ENCODE results near the gene CEP112. TPM values are rescaled to one million over a fixed set of nuclear protein-coding genes. Genes with fewer than 3 reads are reported as not detected.
"Not testable (repeated sequence)": the region's sequence is repeated elsewhere in the genome, so short reads cannot be mapped to it uniquely, and the experiment has no call there.

CEP112 gene
- total and polyA plus RNA-seq, 2 donors = 12.4 to 36.6 TPM

- Histone ChIP-seq H3K4me3 (ENCODE audit: low read depth, low read length) (no peak overlapping the region), H3K27ac (ENCODE audit: low read depth) (no peak overlapping the region), H3K36me3 (ENCODE audit: insufficient read depth) (no peaks in the 10 kb centered on the region), H3K4me1 (ENCODE audit: insufficient read depth) (no peaks in the 10 kb centered on the region)
- DNase-seq (ENCODE audit: extremely low spot score) = no peak
- 15% methylated on average over 1 of the region's 1 CpG for WGBS
These were observed 448.7 kb downstream of the CEP112 start for GRCh38 chr17:65743308-65743655.

DNA sequence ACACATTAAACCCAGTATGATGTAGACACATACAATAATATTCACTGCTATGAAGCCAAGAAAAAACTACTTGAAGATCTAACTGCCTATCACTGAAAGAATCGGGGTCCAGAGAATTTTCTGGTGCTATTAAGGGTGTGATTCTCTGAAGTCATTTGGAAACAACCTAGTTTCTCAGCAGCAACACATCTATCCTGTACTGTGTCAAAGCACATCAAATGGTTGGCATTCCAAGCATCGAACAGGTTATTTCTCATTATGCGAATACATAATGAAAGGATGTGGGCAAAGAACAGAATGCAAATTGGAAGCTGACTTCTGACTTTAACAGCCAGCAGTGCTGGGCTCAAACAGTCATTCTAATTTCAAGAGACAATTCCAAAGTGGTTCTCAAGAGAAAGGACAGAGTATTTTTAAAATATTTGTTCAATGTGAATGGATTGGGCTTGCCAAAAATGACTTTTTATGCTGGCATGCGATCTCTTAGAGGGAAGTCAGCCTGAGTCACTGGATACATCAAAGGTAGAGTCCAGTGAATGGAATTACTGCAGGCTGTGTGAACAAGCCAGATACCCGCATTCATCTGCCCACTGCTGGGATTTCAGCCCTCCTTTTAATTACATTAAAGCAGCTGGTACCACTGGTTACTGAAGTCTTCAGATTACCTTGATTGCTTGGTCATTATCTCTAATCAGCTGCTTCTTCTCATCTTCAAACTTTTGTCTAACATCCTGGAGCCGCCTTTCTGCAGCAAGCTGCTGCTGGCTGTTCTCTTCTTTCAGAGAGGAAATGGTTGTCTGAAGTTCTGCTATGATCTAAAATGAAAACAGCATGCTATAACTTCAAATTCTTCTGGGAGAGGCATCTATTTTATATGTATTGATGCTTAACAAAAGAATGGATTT, 449.3 kb downstream of the CEP112 start:
- no peak for DNase-seq (ENCODE audit: extremely low spot score)
- no peak overlapping the region for H3K4me3 ChIP-seq (ENCODE audit: low read depth, low read length)
- H3K27ac ChIP-seq (ENCODE audit: low read depth) = no peak overlapping the region
- no peaks in the 10 kb centered on the region for H3K36me3 ChIP-seq (ENCODE audit: insufficient read depth)
- no peaks in the 10 kb centered on the region for H3K4me1 ChIP-seq (ENCODE audit: insufficient read depth)
- WGBS = 43% methylated on average over 6 of the region's 6 CpGs

- WGBS = 76% methylated on average over 1 of the region's 1 CpG
- DNase-seq (ENCODE audit: extremely low spot score) = no peak
- H3K27ac ChIP-seq (ENCODE audit: low read depth) = no peak overlapping the region
These were observed 450.2 kb downstream of the CEP112 start for GRCh38 chr17:65741710-65742109.

DNA sequence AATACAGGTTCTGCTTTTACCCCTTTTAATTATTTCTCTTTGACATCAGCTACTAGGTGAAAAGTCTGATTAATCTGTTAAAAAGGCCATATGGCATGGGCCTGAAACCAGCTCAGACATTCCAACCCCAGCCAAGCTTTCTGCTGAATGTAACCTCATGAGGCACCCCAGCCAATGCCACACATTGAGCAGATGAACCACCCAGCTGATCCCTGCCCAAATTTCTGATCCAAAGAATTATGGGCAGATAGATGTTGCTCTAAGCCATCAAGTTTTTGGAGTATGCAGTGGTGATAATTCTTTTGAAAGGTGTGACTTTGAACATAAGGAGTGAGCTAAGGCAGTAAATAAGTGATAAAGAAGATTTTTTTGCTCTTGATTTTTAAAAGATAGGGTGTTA, 452.9 kb downstream of the CEP112 start:
- Histone ChIP-seq H3K36me3 (ENCODE audit: insufficient read depth) (no peaks in the 10 kb centered on the region), H3K27ac (ENCODE audit: low read depth) (no peak overlapping the region), H3K4me1 (ENCODE audit: insufficient read depth) (no peaks in the 10 kb centered on the region), H3K4me3 (ENCODE audit: low read depth, low read length) (no peak overlapping the region)
- no peak for DNase-seq (ENCODE audit: extremely low spot score)

More at GRCh38 chr17:65741710-65742109, 450.2 kb downstream of the CEP112 start:
- H3K36me3 ChIP-seq (ENCODE audit: insufficient read depth) = no peaks in the 10 kb centered on the region
- no peaks in the 10 kb centered on the region for H3K4me1 ChIP-seq (ENCODE audit: insufficient read depth)
- H3K4me3 ChIP-seq (ENCODE audit: low read depth, low read length) = no peak overlapping the region

GRCh38 chr17:65737451-65737850, 454.5 kb downstream of the CEP112 start:
- H3K27ac ChIP-seq (ENCODE audit: low read depth) = no peak overlapping the region
- no peak overlapping the region for H3K4me3 ChIP-seq (ENCODE audit: low read depth, low read length)
- no peak for DNase-seq (ENCODE audit: extremely low spot score)
- no peaks in the 10 kb centered on the region for H3K36me3 ChIP-seq (ENCODE audit: insufficient read depth)
- WGBS = 97% methylated on average over 4 of the region's 4 CpGs
- no peaks in the 10 kb centered on the region for H3K4me1 ChIP-seq (ENCODE audit: insufficient read depth)

- 91% methylated on average over 3 of the region's 3 CpGs for WGBS
- Histone ChIP-seq H3K4me3 (ENCODE audit: low read depth, low read length) (no peak overlapping the region), H3K36me3 (ENCODE audit: insufficient read depth) (no peaks in the 10 kb centered on the region), H3K27ac (ENCODE audit: low read depth) (no peak overlapping the region), H3K4me1 (ENCODE audit: insufficient read depth) (no peaks in the 10 kb centered on the region)
- DNase-seq (ENCODE audit: extremely low spot score) = no peak
These were observed 458.6 kb downstream of the CEP112 start for GRCh38 chr17:65733314-65733713.

DNA sequence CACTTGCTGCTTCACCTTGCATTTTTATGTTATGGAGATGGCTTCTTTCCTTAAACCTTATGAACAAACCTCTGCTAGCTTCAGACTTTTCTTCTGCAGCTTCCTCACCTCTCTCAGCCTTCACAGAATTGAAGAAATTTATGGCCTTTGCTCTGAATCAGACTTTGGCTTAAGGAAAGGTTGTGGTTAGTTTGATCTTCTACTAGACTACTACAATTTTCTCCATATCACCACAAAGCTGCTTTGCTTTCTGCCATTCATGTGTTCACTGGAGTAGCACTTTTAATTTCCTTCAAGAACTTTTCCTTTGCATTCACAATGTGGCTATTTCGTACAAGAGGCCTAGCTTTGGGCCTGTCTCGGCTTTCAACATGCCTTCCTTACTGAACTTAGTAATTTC, 459.3 kb downstream of the CEP112 start:
- DNase-seq (ENCODE audit: extremely low spot score); H3K36me3 ChIP-seq (ENCODE audit: insufficient read depth); H3K4me3 ChIP-seq (ENCODE audit: low read depth, low read length); H3K4me1 ChIP-seq (ENCODE audit: insufficient read depth); H3K27ac ChIP-seq (ENCODE audit: low read depth): not testable (repeated sequence)
- WGBS = 95% methylated on average over 2 of the region's 2 CpGs

DNA sequence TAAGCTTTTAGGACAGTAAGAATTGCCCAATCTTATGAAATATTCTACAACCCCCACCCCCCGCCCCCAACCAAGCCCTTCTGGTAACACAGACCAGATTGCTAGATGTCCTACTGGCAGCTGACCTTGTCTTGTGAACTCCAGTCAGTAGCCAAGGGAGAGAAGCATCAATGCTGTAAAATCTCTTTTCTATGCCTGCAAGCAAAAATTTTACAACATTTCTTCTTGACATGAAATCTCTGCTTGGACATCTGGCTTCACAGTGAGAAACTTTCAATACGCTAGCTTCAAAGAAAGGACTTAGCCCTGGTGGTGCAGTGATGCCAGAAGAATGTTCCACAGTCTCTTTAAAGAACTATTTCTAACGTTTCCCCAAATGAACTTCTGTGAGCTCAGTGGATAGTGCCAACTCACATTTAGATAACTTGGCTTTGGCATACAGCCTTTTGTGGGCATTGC, 461.2 kb downstream of the CEP112 start:
- Histone ChIP-seq H3K27ac (ENCODE audit: low read depth) (no peak overlapping the region), H3K4me1 (ENCODE audit: insufficient read depth) (peaks cover 1% of the 10 kb centered on the region), H3K4me3 (ENCODE audit: low read depth, low read length) (no peak overlapping the region), H3K36me3 (ENCODE audit: insufficient read depth) (no peaks in the 10 kb centered on the region)
- 36% methylated on average over 3 of the region's 3 CpGs for WGBS
- DNase-seq (ENCODE audit: extremely low spot score) = no peak

- DNase-seq (ENCODE audit: extremely low spot score) = no peak
- peaks cover 1% of the 10 kb centered on the region for H3K4me1 ChIP-seq (ENCODE audit: insufficient read depth)
- WGBS = 99% methylated on average over 3 of the region's 3 CpGs
- no peaks in the 10 kb centered on the region for H3K36me3 ChIP-seq (ENCODE audit: insufficient read depth)
- no peak overlapping the region for H3K4me3 ChIP-seq (ENCODE audit: low read depth, low read length)
- H3K27ac ChIP-seq (ENCODE audit: low read depth) = no peak overlapping the region
These were observed 462.7 kb downstream of the CEP112 start for GRCh38 chr17:65729207-65729606.

DNA sequence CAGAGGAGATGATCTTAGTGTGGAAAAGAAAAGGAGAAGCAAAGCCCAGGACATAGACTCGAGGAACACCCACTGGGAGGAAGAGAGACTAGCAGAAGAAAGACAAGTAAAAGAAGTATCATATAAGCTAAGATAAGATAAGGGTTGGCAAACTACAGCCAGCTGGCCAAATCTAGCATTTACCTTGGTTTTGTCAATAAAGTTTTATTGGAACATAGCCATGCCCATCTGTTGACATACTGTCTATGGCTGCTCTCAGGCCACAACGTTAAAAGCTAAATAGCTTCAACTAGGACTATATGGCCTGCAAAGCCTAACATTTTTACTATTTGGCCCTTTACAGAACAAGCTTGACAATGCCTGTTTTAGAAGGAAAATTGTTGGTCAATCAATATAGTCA, 464.1 kb downstream of the CEP112 start:
- WGBS = 52% methylated on average over 2 of the region's 2 CpGs
- no peak for DNase-seq (ENCODE audit: extremely low spot score)
- H3K4me1 ChIP-seq (ENCODE audit: insufficient read depth) = peaks cover 1% of the 10 kb centered on the region
- H3K36me3 ChIP-seq (ENCODE audit: insufficient read depth) = no peaks in the 10 kb centered on the region
- H3K4me3 ChIP-seq (ENCODE audit: low read depth, low read length) = no peak overlapping the region
- no peak overlapping the region for H3K27ac ChIP-seq (ENCODE audit: low read depth)

DNA sequence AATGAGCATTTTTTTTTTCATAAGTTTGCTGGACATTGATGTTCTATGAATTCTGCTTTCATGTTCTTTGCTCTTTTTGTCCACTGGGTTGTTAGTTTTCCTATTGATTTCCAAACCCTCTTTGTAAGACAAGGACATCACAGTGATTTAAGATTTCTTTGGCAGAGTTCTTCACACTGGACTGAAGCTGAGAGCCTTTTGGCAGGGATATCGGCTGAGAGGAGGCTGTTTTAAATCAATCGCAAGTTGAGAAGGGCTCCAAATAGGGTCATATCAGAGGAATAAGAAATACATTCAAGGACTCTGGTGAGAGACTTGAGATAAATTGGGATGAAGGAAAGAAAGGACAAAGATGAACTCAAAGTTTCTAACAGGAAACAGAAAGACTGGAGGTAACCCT, 464.7 kb downstream of the CEP112 start:
- no peak for DNase-seq (ENCODE audit: extremely low spot score)
- WGBS = 32% methylated on average over 2 of the region's 2 CpGs
- no peaks in the 10 kb centered on the region for H3K36me3 ChIP-seq (ENCODE audit: insufficient read depth)
- H3K27ac ChIP-seq (ENCODE audit: low read depth) = no peak overlapping the region
- no peak overlapping the region for H3K4me3 ChIP-seq (ENCODE audit: low read depth, low read length)
- peaks cover 1% of the 10 kb centered on the region for H3K4me1 ChIP-seq (ENCODE audit: insufficient read depth)

GRCh38 chr17:65723431-65724151, 468.3 kb downstream of the CEP112 start:
- DNase-seq (ENCODE audit: extremely low spot score) = peak; percentile 40
- Histone ChIP-seq H3K27ac (ENCODE audit: low read depth) (no peak overlapping the region), H3K4me3 (ENCODE audit: low read depth, low read length) (no peak overlapping the region), H3K4me1 (ENCODE audit: insufficient read depth) (peaks cover 1% of the 10 kb centered on the region), H3K36me3 (ENCODE audit: insufficient read depth) (no peaks in the 10 kb centered on the region)
- WGBS = 26% methylated on average over 5 of the region's 5 CpGs

- 32% methylated on average over 3 of the region's 3 CpGs for WGBS
- no peaks in the 10 kb centered on the region for H3K4me1 ChIP-seq (ENCODE audit: insufficient read depth)
- DNase-seq (ENCODE audit: extremely low spot score) = no peak
- no peak overlapping the region for H3K4me3 ChIP-seq (ENCODE audit: low read depth, low read length)
- no peak overlapping the region for H3K27ac ChIP-seq (ENCODE audit: low read depth)
- H3K36me3 ChIP-seq (ENCODE audit: insufficient read depth) = no peaks in the 10 kb centered on the region
These were observed 473.3 kb downstream of the CEP112 start for GRCh38 chr17:65718601-65719000.
